ENCODE measurements around the gene RAB19.

The RAB19 gene

DNA sequence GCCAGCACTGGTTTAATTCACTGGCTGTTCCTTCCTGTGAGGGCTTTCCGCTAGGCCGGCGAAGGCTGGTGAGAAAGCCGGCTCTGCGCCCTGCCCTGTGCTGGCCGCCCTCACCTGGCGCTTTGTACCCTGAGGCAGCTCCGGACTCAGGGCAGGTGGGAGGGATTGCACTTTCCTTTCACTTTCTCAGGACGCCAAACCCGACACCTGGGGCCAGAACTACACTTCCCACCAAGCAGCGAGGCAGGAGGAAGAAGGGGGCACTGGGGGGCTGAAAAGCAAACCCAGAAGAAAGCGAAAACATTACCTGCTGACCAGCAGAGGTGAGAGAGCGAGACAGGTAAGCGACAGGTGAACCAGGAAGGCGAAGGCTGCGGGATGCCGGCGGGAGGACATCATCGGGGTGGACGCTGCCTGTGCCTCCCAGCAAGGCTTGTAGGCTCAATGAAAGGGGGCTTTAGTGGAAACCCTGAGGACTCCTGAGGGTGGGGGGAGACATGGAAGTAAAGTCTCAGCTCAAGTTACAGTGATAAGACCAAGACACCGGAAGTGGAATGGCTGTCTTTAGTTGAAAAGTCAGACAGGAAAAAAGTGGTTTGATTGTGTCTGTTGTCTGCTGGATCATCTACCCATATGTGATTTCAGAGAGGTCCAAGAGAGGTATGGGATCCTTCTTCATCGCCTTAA is at the start of gene RAB19:
RAB19 (plus strand) TSS at position 181 of the 687 bp plus-strand sequence. CDS start 3,589 bp downstream, outside the sequence.
- DNase-seq (ENCODE audit: insufficient read length, low spot score) (no peak), FAIRE-seq (no peak)

- DNase-seq (ENCODE audit: insufficient read length, low spot score), result no peak
- no peak for FAIRE-seq
These were observed 45.8 kb upstream of the RAB19 start for GRCh38 chr7:140358024-140358411.

GRCh38 chr7:140358412-140359051 is 45.3 kb upstream of the RAB19 start:
- no peak for FAIRE-seq
- DNase-seq (ENCODE audit: insufficient read length, low spot score), result no peak

GRCh38 chr7:140360697-140361229 is 43.1 kb upstream of the RAB19 start:
- FAIRE-seq, result no peak

GRCh38 chr7:140364819-140365218 is 39.0 kb upstream of the RAB19 start:
- DNase-seq (ENCODE audit: insufficient read length, low spot score) (no peak), FAIRE-seq (no peak)

More at GRCh38 chr7:140360697-140361229, 43.1 kb upstream of the RAB19 start:
- no peak for DNase-seq (ENCODE audit: insufficient read length, low spot score)

GRCh38 chr7:140367528-140367927 is 36.3 kb upstream of the RAB19 start:
- DNase-seq (ENCODE audit: insufficient read length, low spot score) (no peak), FAIRE-seq (no peak)

DNA sequence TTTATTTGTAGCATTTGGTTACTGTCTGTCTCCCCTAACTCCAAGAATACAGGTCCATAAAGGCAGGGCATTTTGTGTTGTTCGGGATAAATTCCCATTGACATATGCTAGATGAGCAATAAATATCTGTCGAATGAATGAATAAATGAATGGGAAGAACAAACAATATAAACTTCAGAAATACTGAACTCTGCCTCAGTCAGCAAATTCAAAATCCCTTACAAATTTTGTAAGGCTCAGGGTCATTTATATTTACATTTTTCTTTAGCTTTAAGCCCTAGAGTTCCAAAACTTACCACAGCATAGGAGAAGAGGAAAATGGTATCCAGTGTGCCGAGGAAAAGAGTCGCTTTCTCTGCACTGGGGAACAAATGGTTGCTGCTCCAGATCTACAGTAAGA is 34.6 kb upstream of the RAB19 start:
- FAIRE-seq, result no peak
- DNase-seq (ENCODE audit: insufficient read length, low spot score), result no peak

GRCh38 chr7:140375323-140375722 is 28.5 kb upstream of the RAB19 start:
- DNase-seq (ENCODE audit: insufficient read length, low spot score) (no peak), FAIRE-seq (no peak)

DNA sequence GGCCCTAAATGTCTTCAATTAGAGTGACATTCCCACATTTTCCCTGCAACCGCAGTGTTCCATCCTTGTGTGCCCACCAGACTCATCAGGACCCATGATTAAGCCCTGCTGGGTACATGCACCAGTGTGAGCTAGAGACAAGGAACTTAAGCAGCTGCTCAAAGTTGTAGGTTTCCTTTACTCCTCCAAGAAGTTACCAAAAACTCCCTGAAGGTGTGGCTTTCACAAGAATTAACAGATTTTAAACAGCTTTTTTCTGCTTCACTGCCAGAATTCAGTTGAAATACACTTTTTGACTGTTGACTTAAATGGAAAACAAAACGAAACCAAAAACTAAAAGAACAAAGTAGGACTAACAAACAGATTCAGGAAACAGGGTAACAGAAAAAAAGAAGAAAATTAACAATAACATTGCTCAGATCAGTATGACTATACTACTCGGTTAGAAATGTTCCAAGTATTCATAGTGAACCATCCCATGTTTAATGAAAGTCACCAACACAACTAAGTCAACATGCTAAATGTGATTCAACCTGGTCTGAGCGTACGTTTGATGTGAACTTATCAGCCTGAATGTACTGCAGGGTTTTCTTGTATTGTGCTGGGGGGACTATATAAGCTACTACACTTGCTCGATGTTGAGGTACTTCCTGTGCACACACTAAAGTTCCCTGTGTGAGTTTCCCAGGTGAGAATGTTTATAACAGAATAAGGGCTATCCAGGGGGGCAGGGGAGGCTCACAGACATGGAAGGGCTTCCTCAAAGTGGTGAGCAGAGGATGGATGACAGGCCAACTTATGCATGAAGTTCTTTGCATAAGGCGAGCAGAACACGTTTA is 27.7 kb upstream of the RAB19 start:
- DNase-seq (ENCODE audit: insufficient read length, low spot score) (no peak), FAIRE-seq (no peak)

GRCh38 chr7:140383954-140384713 is 19.7 kb upstream of the RAB19 start:
- no peak for DNase-seq (ENCODE audit: insufficient read length, low spot score)
- FAIRE-seq, result no peak

- no peak for FAIRE-seq
- no peak for DNase-seq (ENCODE audit: insufficient read length, low spot score)
These were observed 18.8 kb upstream of the RAB19 start for GRCh38 chr7:140384894-140385545.

DNA sequence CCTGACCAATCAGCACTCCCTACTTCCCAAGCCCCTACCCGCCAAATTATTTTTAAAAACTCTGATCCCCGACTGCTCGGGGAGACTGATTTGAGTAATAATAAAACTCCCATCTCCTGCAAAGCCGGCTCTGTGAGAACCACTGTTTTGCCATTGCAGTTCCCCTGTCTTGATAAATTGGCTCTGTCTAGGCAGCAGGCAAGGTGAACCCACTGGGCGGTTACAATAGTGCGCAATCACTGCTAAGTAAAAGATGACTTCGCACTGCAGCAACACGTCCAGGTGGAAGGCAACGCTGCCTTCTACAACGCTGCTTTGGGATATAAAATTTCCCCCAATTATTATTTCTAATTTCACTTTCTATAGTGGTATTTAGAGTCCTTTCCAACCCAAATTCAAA is 14.4 kb upstream of the RAB19 start:
- FAIRE-seq (no peak), DNase-seq (ENCODE audit: insufficient read length, low spot score) (no peak)

- FAIRE-seq (peak; percentile 49), DNase-seq (ENCODE audit: insufficient read length, low spot score) (no peak)
These were observed 13.8 kb upstream of the RAB19 start for GRCh38 chr7:140390034-140390433.

DNA sequence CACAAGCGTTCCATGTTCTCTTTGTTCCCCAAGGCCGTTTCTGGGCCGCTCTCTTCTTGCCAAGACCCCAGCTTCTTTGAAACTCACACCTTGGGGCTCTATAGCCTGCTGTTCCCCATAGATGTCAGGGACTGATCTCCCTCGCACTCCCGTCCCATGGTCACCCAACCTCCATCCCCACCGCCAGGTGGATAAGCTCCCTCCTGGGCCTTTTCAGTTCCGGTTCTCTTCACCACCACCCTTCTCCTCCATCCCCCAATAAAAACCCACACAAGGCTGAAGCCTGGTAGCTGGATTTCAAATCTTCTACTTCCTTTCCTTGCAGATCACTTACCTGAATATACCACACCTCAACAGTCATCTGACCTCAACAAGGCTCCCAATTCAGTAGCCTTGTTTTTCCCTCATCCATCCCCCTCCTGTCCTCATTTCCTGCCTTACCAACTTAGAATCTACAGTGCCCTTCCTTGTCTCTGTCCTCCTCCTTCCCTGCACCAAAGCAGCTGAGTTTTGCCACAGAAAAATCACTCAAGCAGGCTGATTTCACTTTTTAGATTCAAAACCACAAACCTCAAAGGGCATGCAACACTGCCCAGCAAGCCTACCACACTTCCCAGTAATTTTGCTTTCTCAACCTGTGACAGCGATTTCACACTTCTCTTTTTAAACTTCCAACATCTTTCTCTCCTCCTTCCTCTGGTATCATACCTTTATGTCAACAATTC is 13.2 kb upstream of the RAB19 start:
- peak; percentile 25 for DNase-seq (ENCODE audit: insufficient read length, low spot score)
- FAIRE-seq, result peak; percentile 92

- DNase-seq (ENCODE audit: insufficient read length, low spot score) (no peak), FAIRE-seq (no peak)
These were observed 12.2 kb upstream of the RAB19 start for GRCh38 chr7:140391634-140392033.

- FAIRE-seq (no peak), DNase-seq (ENCODE audit: insufficient read length, low spot score) (no peak)
These were observed 10.0 kb upstream of the RAB19 start for GRCh38 chr7:140393756-140394306.

DNA sequence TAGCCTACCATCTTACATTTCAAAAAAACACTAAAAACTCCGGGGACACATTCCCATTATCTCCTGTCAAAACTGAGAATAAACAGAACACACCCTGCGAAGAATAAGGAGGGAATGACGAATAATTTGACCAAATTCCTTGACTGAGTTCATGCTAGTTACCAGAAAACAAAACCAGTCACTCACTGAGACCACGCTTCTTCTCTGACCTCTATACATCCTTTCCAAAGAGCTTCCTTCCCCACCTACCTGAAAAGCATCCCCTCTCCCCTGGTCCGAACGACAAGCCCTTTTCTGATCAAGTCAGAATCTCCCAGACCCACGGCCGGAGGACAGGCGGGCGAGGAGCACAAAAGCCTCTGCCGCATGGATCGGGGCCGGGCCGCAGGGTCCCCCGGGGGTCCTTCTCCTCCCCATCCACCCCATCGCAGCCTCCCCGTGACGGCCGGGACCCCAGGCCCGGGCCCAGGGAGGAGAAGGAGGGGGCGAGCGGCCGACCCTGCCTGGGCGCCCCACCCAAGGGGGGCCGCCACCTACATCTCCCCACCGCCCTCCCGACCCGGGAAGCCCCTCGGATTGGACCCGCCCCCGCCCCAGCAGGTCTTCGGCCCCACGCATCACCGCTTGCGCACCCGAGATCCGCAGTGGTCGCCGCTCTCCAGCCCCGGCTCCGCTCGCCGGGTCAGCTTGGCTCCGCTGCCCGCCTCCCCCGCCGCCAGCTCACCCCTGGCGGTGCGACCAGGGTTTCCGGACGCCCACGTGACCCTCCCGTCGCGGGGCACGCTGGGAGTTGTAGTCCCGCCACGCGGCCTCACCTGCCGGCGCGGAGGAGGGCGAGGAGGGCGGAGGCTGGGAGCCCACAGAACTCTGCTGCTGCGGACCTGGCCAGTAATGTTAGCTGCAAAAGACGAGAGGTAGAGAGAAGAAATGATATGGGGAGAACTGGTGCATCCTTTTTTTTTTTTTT is 5.8 kb upstream of the RAB19 start, which contains the start of gene SLC37A3:
SLC37A3 (minus strand) TSS at position 747 of the 967 bp plus-strand sequence. CDS start 16,004 bp downstream, outside the sequence.
- DNase-seq (ENCODE audit: insufficient read length, low spot score) (peak; percentile 93), FAIRE-seq (peak; percentile 89)

DNA sequence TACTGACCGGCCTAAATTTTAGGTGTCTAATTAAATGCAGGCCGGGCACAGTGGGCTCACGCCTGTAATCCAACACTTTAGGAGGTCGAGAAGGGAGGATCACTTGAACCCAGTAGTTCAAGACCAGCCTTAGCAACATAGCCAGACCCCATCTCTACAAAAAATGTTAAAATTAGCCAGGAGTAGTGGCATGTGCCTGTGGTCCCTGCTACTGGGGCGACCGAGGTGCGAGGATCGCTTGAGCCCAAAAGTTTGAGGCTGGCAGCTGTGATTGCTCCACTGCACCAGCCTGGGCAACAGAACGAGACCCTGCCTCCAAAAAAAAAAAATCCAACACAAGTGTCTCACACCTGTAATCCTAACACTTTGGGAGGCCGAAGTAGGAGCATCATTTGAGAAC is 5.0 kb upstream of the RAB19 start:
- FAIRE-seq (no peak), DNase-seq (ENCODE audit: insufficient read length, low spot score) (no peak)
